ENCODE data around the gene APLP1. TPM values are rescaled to one million over a fixed set of nuclear protein-coding genes. Genes with fewer than 3 reads are reported as not detected.

APLP1 gene
- polyA plus RNA-seq, 1 donor from 2014 or later = not detected

DNA sequence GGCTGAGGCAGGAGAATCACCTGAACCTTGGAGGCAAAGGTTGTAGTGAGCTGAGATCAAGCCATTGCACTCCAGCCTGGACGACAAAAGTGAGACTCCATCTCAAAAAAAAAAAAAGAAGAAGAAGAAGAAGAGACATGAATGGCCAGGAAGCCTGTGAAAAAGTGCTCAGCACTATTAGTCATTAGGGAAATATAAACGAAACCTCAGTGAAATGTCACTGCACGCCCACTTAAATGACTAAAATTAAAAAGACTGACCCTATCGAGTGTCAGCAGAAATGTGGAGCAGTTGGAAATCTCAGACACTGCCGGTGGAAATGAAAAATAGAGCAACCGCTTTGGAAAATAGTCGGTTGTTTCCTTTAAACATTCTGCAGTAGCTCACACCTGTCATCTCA, 45.2 kb downstream of the APLP1 start:
- peak overlapping the region in 1 of 3 donors; percentile 88 for H3K27ac Mint-ChIP-seq
- H3K9me3 Mint-ChIP-seq = no peaks in the 10 kb centered on the region
- peaks cover 18 to 26% (median 23%) of the 10 kb centered on the region in 3 donors for H3K4me1 Mint-ChIP-seq
- H3K4me3 Mint-ChIP-seq = peak overlapping the region in 3 of 4 donors; percentile 14 to 39 (median 32)
- H3K36me3 Mint-ChIP-seq = no peaks in the 10 kb centered on the region
- no peaks in the 10 kb centered on the region for H3K27me3 Mint-ChIP-seq

DNA sequence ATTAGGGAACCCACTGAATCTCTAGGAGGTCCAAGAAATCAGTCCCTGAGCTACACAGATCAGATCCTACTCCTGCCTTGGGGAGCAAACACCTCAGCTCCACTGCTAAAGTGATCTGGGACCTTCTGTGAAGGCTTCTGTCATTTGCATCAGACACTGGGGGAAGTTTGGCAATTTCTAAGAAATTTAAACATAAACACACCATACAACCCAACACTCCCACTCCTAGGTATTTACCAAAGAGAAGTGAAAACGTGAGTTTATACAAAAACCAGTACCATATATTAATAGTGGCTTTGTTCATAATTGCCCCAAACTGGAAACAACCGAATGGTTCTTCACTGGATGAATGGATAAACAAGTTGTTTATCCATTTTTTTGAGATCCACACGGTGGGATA, 47.1 kb downstream of the APLP1 start:
- no peak overlapping the region for H3K4me3 Mint-ChIP-seq
- H3K4me1 Mint-ChIP-seq = peaks cover 6 to 13% (median 11%) of the 10 kb centered on the region in 3 donors
- H3K27me3 Mint-ChIP-seq = no peaks in the 10 kb centered on the region
- no peak overlapping the region for H3K27ac Mint-ChIP-seq
- no peaks in the 10 kb centered on the region for H3K36me3 Mint-ChIP-seq
- H3K9me3 Mint-ChIP-seq = no peaks in the 10 kb centered on the region

DNA sequence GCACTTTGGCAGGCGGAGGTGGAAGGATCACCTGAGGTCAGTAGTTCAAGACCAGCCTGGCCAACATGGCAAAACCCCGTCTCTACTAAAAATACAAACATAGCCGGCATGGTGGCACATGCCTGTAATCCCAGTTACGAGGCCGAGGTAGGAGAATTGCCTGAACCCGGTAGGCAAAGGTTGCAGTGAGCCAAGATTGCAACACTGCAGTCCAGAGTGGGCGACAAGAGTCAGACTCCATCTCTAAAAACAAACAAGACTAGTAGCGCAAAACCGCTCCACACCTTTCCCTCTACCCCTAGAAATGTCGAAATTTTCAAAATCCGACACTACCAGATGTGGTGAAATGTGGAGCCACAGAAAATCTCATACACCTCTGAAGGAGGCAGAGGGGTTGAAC, 50.9 kb downstream of the APLP1 start:
- H3K9me3 Mint-ChIP-seq = no peaks in the 10 kb centered on the region
- H3K36me3 Mint-ChIP-seq = peaks cover 2% of the 10 kb centered on the region
- H3K27ac Mint-ChIP-seq = no peak overlapping the region
- H3K27me3 Mint-ChIP-seq = peaks cover 2% of the 10 kb centered on the region
- H3K4me1 Mint-ChIP-seq = peaks cover 0 to 5% (median 3%) of the 10 kb centered on the region in 3 donors
- no peak overlapping the region for H3K4me3 Mint-ChIP-seq

DNA sequence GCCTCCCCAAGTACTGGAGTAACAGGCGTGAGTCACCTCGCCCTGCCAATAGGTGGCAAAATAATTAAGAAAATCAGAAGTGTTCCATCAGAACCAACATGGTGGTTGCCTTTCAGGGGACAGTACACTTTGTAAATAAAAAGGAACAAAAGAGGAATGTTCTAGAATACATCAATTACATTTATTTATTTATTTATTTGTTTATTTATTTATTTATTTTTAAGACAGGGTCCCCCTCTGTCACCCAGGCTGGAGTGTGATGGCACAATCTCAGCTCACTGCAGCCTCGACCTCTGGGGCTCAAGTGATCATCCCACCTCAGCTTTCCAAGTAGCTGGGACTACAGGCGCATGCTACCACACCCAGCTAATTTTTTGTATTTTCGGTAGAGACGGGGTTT, 52.6 kb downstream of the APLP1 start:
- Mint-ChIP-seq H3K9me3 (peaks cover 0 to 6% (median 0%) of the 10 kb centered on the region in 3 donors), H3K4me1 (peaks cover 0 to 5% (median 3%) of the 10 kb centered on the region in 3 donors), H3K36me3 (peaks cover 2% of the 10 kb centered on the region), H3K4me3 (no peak overlapping the region), H3K27me3 (peaks cover 2% of the 10 kb centered on the region), H3K27ac (no peak overlapping the region)

DNA sequence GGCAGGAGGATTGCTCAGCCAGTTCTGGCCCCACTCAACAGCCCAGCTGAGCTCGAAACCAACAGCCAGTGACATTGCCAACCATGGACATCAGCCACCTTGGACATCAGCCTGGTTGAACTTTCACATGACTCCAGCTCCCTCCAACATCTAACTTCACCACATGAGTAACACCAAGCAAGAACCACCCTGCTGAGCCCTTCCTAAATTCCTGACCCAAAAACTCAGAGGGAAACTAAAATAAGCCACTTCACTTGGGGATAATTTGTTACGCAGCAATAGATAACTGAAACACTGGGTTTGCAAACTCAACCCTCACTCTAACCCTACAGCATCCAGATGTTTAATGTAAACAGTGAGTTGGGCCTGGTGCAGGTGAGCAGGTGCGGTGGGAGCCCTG, 57.1 kb downstream of the APLP1 start:
- H3K9me3 Mint-ChIP-seq = peaks cover 0 to 6% (median 3%) of the 10 kb centered on the region in 3 donors
- peak overlapping the region in 1 of 3 donors; percentile 65 for H3K27ac Mint-ChIP-seq
- H3K4me3 Mint-ChIP-seq = no peak overlapping the region
- peaks cover 2% of the 10 kb centered on the region for H3K36me3 Mint-ChIP-seq
- peaks cover 2% of the 10 kb centered on the region for H3K27me3 Mint-ChIP-seq
- H3K4me1 Mint-ChIP-seq = peaks cover 12 to 21% (median 14%) of the 10 kb centered on the region in 3 donors

DNA sequence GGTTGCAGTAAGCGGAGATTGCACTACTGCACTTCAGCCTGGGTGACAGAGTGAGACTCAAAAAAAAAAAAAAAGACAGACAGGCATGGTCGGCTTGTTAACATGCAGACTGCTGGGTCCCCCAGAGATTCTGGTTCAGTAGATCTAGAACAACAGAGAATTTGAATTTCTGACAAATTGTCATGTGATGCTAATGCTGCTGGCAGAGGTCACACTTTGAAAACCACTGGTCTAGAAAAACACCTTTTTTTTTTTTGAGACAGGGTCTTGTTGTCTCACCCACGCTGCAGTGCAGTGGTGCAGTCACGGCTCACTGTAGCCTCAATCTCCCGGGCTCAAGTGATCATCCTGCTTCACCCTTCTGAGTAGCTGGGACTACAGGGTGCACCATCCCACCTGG, 60.1 kb downstream of the APLP1 start:
- no peaks in the 10 kb centered on the region for H3K27me3 Mint-ChIP-seq

More for the DNA sequence above, 60.1 kb downstream of the APLP1 start:
- H3K4me1 Mint-ChIP-seq = peaks cover 17 to 25% (median 21%) of the 10 kb centered on the region in 3 donors
- peaks cover 0 to 6% (median 3%) of the 10 kb centered on the region in 3 donors for H3K9me3 Mint-ChIP-seq
- peak overlapping the region; percentile 89 to 93 (median 92) for H3K27ac Mint-ChIP-seq
- peaks cover 2% of the 10 kb centered on the region for H3K36me3 Mint-ChIP-seq
- peak overlapping the region; percentile 50 to 89 (median 84) for H3K4me3 Mint-ChIP-seq

Other genes with a start within 250 kb of the APLP1 start
- 76.5 TPM for gene RBM42, start 239.5 kb upstream of the APLP1 start, polyA plus RNA-seq
- 0.50 TPM for gene ETV2, start 226.8 kb upstream of the APLP1 start, polyA plus RNA-seq
- gene COX6B1, start 220.3 kb upstream of the APLP1 start, polyA plus RNA-seq = 814 TPM
- gene UPK1A, start 202.1 kb upstream of the APLP1 start, polyA plus RNA-seq = not detected
- gene ZBTB32, start 164.0 kb upstream of the APLP1 start, polyA plus RNA-seq = 31.6 TPM
- gene KMT2B, start 150.6 kb upstream of the APLP1 start, polyA plus RNA-seq = 2.7 TPM
- 140 TPM for gene IGFLR1, start 126.1 kb upstream of the APLP1 start, polyA plus RNA-seq
- gene U2AF1L4, start 123.2 kb upstream of the APLP1 start, polyA plus RNA-seq = 74.8 TPM
- 85.0 TPM for gene PSENEN, start 122.9 kb upstream of the APLP1 start, polyA plus RNA-seq
- 8.2 TPM for gene LIN37, start 120.0 kb upstream of the APLP1 start, polyA plus RNA-seq
- not detected for gene HSPB6, start 111.5 kb upstream of the APLP1 start, polyA plus RNA-seq
- 7.3 TPM for gene PROSER3, start 110.4 kb upstream of the APLP1 start, polyA plus RNA-seq
- gene ARHGAP33, start 93.0 kb upstream of the APLP1 start, polyA plus RNA-seq = not detected
- not detected for gene PRODH2, start 55.7 kb upstream of the APLP1 start, polyA plus RNA-seq
- not detected for gene NPHS1, start 16.1 kb upstream of the APLP1 start, polyA plus RNA-seq
- gene KIRREL2, start 11.7 kb upstream of the APLP1 start, polyA plus RNA-seq = not detected
- 28.6 TPM for gene NFKBID, start 32.0 kb downstream of the APLP1 start, polyA plus RNA-seq
- gene HCST, start 34.0 kb downstream of the APLP1 start, polyA plus RNA-seq = 118 TPM
- gene TYROBP, start 39.7 kb downstream of the APLP1 start, polyA plus RNA-seq = 13.7 TPM
- gene LRFN3, start 67.8 kb downstream of the APLP1 start, polyA plus RNA-seq = 0.15 TPM
- gene SDHAF1, start 126.6 kb downstream of the APLP1 start, polyA plus RNA-seq = 53.7 TPM
- not detected for gene SYNE4, start 140.2 kb downstream of the APLP1 start, polyA plus RNA-seq
- 15.7 TPM for gene ALKBH6, start 145.6 kb downstream of the APLP1 start, polyA plus RNA-seq
- 0.23 TPM for gene CLIP3, start 164.3 kb downstream of the APLP1 start, polyA plus RNA-seq
- gene THAP8, start 185.7 kb downstream of the APLP1 start, polyA plus RNA-seq = 5.6 TPM
- gene WDR62, start 186.3 kb downstream of the APLP1 start, polyA plus RNA-seq = 0.81 TPM
- not detected for gene OVOL3, start 242.6 kb downstream of the APLP1 start, polyA plus RNA-seq
- gene POLR2I, start 246.3 kb downstream of the APLP1 start, polyA plus RNA-seq = 144 TPM
- gene TBCB, start 246.9 kb downstream of the APLP1 start, polyA plus RNA-seq = 269 TPM

Measured in IgD-negative memory B cell (primary cell).